GM12878 (cell line): ENCODE measurements around the gene PPP1R10. TPM values are rescaled to one million over a fixed set of nuclear protein-coding genes. Genes with fewer than 3 reads are reported as not detected.

Experiments used
- ATAC-seq: fragments of 200-7000 bp; cut with Tn5 transposase; 3 replicates; pipeline ENCODE4 v1.9.1; 2020; ENCODE audit warnings: mild to moderate bottlenecking, moderate library complexity
- BruUV-seq: library from RNA; stranded (reverse); fragments of 400-500 nt; replicated peaks from 2 replicates; lab custom pipeline; 2021; lab: Mats Ljungman, UMichigan
- CTCF ChIA-PET: fragments of 300-600 bp; sonication (Branson Sonifier 250); formaldehyde crosslinking; extraction: SDS; loops from one replicate; lab custom pipeline; 2021; ENCODE audit warnings: inconsistent platforms; lab: Yijun Ruan, JAX
- POLR2A ChIA-PET: fragments of 350-600 bp; formaldehyde crosslinking; extraction: SDS; loops from one replicate; lab custom pipeline; 2021; ENCODE audit warnings: inconsistent platforms; lab: Charles Lee
- RAD21 ChIA-PET: fragments of 300-600 bp; sonication (Branson Sonifier 250); formaldehyde crosslinking; loops from one replicate; lab custom pipeline; 2023; ENCODE audit warnings: antibody characterized with exemption; ENCODE audit not compliant: unreplicated experiment; lab: Charles Lee
- SMC1A ChIA-PET: fragments of 300-600 bp; sonication (Branson Sonifier 250); formaldehyde crosslinking; loops from one replicate; lab custom pipeline; 2023; ENCODE audit not compliant: unreplicated experiment, uncharacterized antibody; lab: Charles Lee
- DNase-seq: peaks from one replicate; pipeline ENCODE4 v3.0.0-alpha.2; 2011; ENCODE audit warnings: low read depth, low spot score
- FAIRE-seq: peaks from 3 replicates; lab custom pipeline; 2011; peaks lifted over from hg19 to GRCh38; lab: Jason Lieb, UNC
- H2AFZ ChIP-seq: 2 replicates; pipeline ENCODE4 v1.6.0; 2011; ENCODE audit warnings: low read depth, low read length, control low read depth; ENCODE audit not compliant: control insufficient read depth
- H3K27ac ChIP-seq: 2 replicates; pipeline ENCODE4 v1.5.1; 2011; ENCODE audit warnings: control low read depth; ENCODE audit not compliant: control insufficient read depth, insufficient read depth
- H3K27me3 ChIP-seq, 2 experiments: replicated peaks in 1 of 2; 2 replicates each; pipeline versions ENCODE4 v1.6.0 to v1.6.1; 2011; ENCODE audit warnings: low read length in 1 of 2; ENCODE audit not compliant: control insufficient read depth in 2 of 2, insufficient read depth in 2 of 2
- H3K36me3 ChIP-seq, 2 experiments: 2 replicates each; pipeline ENCODE4 v1.5.1; 2011; ENCODE audit warnings: low read length in 1 of 2; ENCODE audit not compliant: control insufficient read depth in 2 of 2, insufficient read depth in 2 of 2
- H3K4me1 ChIP-seq: 2 replicates; pipeline ENCODE4 v1.6.1; 2011; ENCODE audit warnings: mild to moderate bottlenecking, low read length, moderate library complexity, mixed read lengths; ENCODE audit not compliant: control insufficient read depth, insufficient read depth
- H3K4me2 ChIP-seq: 2 replicates; pipeline ENCODE4 v1.6.0; 2011; ENCODE audit warnings: control low read depth; ENCODE audit not compliant: control insufficient read depth, insufficient read depth
- H3K4me3 ChIP-seq: fragments of 200-600 bp; sonication (generic); 2 replicates; pipeline ENCODE4 v1.5.1; 2016
- H3K79me2 ChIP-seq: 2 replicates; pipeline ENCODE4 v1.6.0; 2011; ENCODE audit warnings: low read length; ENCODE audit not compliant: control insufficient read depth, insufficient read depth
- H3K9ac ChIP-seq: 2 replicates; pipeline ENCODE4 v1.8.0; 2011; ENCODE audit warnings: low read length, control low read depth, mixed read lengths; ENCODE audit not compliant: control insufficient read depth, insufficient read depth
- H3K9me3 ChIP-seq: replicated peaks from 3 replicates; pipeline ENCODE4 v1.5.1; 2011; ENCODE audit warnings: mild to moderate bottlenecking, low read length; ENCODE audit not compliant: control insufficient read depth, insufficient read depth
- H4K20me1 ChIP-seq: 2 replicates; pipeline ENCODE4 v1.6.0; 2011; ENCODE audit not compliant: control insufficient read depth, insufficient read depth
- BACH1 ChIP-seq: fragments of 450-650 bp; IDR thresholded peaks from 2 replicates; pipeline ENCODE4 v1.6.1; 2017; ENCODE audit warnings: mild to moderate bottlenecking, borderline replicate concordance
- EZH2 ChIP-seq: IDR thresholded peaks from 2 replicates; pipeline ENCODE4 v1.6.1; 2012; ENCODE audit warnings: low read depth, mild to moderate bottlenecking, control low read depth, inconsistent platforms, low read length, borderline replicate concordance; ENCODE audit not compliant: control insufficient read depth
- HSF1 ChIP-seq: fragments of 150-350 bp; IDR thresholded peaks from 2 replicates; pipeline ENCODE4 v1.6.1; 2014; ENCODE audit warnings: mild to moderate bottlenecking, low read depth, low read length
- SREBF2 ChIP-seq: IDR thresholded peaks from 2 replicates; pipeline ENCODE4 v1.6.1; 2012; ENCODE audit warnings: mild to moderate bottlenecking, low read length
- TCF3 ChIP-seq: IDR thresholded peaks from 2 replicates; pipeline ENCODE4 v1.6.1; 2012; ENCODE audit warnings: low read depth, mild to moderate bottlenecking, low read length, borderline replicate concordance; ENCODE audit not compliant: insufficient read depth
- WGBS: methylation state at CpG from one replicate; pipeline ENCODE4 v1.1.6; 2016; ENCODE audit warnings: low lambda C conversion rate; ENCODE audit not compliant: insufficient replicate concordance, insufficient coverage; ENCODE audit errors: missing lambda C conversion rate; 5-methylcytosine and 5-hydroxymethylcytosine counted together
- in situ Hi-C: fragments of 300-500 bp; cut with MboI; formaldehyde crosslinking; loops from 9 replicates; pipeline ENCODE4 v1.14.3; 2018; ENCODE audit warnings: mixed read lengths
- intact Hi-C: fragments of 100-400 bp; cut with micrococcal nuclease; formaldehyde crosslinking; loops from one replicate; pipeline ENCODE4 v1.14.2; 2022; ENCODE audit not compliant: unreplicated experiment
- polyA plus RNA-seq, 11 experiments: library from polyadenylated mRNA; depleted of rRNA in 4 of 11; unstranded in 6 of 11; stranded (reverse) in 5 of 11; fragments of >200 nt; fragmentation: Nextera tagmentation in 4 of 11; fragmentation: Illumina TruSeq in 1 of 11; extraction: Ambion mirVana in 4 of 11; extraction: Trizol in 1 of 11; gene quantifications; 1 replicate in 1 of 11; 2 replicates in 10 of 11; pipeline versions ENCODE4 v1.2.1 to v1.2.3, GENCODE V29; 2011 to 2016; ENCODE audit warnings: inconsistent platforms in 2 of 11, missing spikeins in 2 of 11, low read depth in 1 of 11
- total RNA-seq, 4 experiments: library from RNA; depleted of rRNA in 3 of 4; stranded (reverse); fragments of >200 nt in 3 of 4; fragmentation: Illumina TruSeq in 1 of 4; extraction: Trizol in 1 of 4; gene quantifications; 2 replicates each; pipeline versions ENCODE4 v1.2.1 to v1.2.3, GENCODE V29; 2013 to 2021

Gene PPP1R10
- total and polyA plus RNA-seq, 10 of the 15 experiments (the other 5 are each of a cell fraction or from before 2014, with no cell fraction given): 11.3 to 83.8 (median 41.2) TPM

GRCh38 chr6:30560930-30561329 is 56.1 kb downstream of the PPP1R10 start:
- H3K4me1 ChIP-seq: peaks cover 4% of the 10 kb centered on the region; the same call in 1 of the 2 replicates
- H3K79me2 ChIP-seq: peaks cover 21% of the 10 kb centered on the region
- BruUV-seq: no TSS peak
- DNase-seq (no peak), ATAC-seq (no peak), FAIRE-seq (no peak)
- ChIA-PET RAD21 (no interaction called here), POLR2A (no interaction called here), SMC1A (no interaction called here), CTCF (no interaction called here)
- intact Hi-C loops: no loop called here
- no peak overlapping the region for H3K9ac ChIP-seq
- in situ Hi-C loops: no loop called here
- no peak overlapping the region for H2AFZ ChIP-seq
- H3K27me3 ChIP-seq: no peaks in the 10 kb centered on the region
- H3K27ac ChIP-seq: no peak overlapping the region
- H3K9me3 ChIP-seq: no peaks in the 10 kb centered on the region
- H4K20me1 ChIP-seq: no peaks in the 10 kb centered on the region
- TF ChIP-seq SREBF2 (no peak), HSF1 (no peak), TCF3 (no peak), BACH1 (no peak), EZH2 (no peak)
- no peak overlapping the region for H3K4me3 ChIP-seq
- H3K36me3 ChIP-seq: peaks cover 5% of the 10 kb centered on the region in 2 experiments; a peak in 3 of 4 replicates
- H3K4me2 ChIP-seq: no peak overlapping the region
- 98% methylated on average over 3 of the region's 3 CpGs for WGBS
